LNCAP (cell line): ENCODE measurements around the gene ABCA13.

ENCODE experiments used
- CTCF ChIP-seq: fragments of 450-650 bp; IDR thresholded peaks from 2 replicates; pipeline ENCODE4 v1.5.1; 2017; ENCODE audit warnings: mild to moderate bottlenecking

Gene ABCA13

DNA sequence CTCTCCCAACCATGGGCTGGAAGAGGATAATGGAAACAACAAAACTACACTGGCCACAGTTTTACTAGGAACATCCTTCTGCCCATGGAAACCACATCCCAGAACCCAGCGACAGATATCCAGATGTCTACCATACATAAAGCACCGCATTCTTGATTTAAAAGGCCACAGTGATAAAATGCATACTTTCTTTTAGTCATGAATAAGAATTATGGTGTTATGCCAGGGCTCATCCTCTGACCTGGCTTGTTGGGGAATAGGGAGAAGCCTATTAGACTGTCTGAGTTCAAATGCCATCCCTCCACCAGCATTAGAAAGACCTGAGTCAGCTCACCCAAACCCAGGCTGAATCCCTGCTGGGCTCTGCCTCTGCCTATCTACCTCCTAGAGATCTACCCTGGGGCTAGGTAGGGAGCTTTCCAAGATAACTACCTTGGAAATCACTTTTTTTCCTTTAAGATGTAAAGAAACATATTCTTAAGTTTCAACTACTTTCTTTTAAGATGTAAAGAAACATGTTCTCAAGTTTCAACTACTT lies 5.2 kb downstream of the ABCA13 start:
- TF ChIP-seq CTCF: no peak

- no peak for TF ChIP-seq CTCF
These were observed 6.0 kb downstream of the ABCA13 start for GRCh38 chr7:48177271-48177670.

GRCh38 chr7:48179496-48180030 lies 8.3 kb downstream of the ABCA13 start:
- TF ChIP-seq CTCF: no peak

DNA sequence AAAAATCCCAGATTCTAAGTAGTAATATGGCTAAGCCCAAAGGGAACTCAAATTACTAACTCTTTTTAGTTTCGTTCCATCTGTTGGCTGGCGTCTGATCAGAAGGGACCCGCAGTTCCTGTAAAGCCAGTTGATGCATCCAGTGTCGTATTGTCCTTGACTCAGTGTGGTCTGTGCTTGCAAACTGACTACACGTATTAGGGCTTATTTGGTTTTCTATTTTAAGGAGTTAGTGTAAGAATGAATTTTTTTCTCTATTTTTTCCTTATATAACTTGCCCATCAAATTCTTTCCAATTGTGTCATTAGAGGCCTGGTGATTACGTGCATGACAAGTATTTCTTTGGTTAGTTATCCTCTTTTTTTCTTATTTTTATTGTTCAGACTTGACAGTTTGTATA lies 9.7 kb downstream of the ABCA13 start:
- no peak for TF ChIP-seq CTCF

DNA sequence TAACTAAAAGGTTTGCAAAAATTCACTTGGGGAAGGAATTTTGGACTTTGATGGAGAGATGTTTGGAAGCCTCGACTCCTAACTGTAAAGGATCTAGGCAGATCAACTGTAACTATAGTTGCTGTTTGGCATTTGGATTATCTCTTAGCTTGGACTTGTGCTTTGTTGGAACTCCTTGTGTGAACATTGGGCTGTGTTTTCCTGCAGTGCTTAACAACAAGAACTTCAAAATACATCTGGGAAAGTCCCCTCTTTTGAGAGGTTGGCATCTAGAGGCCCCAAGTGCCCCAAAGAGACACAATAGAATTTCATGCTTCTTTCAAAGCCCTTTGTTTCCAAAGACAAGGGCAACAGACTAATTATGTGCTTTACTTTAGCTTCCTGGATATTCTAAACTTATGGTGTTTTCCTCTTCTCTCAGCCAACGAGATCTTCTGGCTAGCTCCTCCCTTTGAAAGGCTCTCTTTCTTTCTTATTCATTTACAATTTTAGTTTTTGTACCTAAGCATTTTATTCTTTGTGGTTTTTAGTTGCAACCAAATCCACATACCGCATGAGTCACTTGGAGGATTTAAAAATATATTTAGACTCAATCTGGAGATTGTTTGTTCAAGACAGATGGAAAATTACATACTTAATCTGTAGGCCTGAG lies 11.6 kb downstream of the ABCA13 start:
- TF ChIP-seq CTCF: no peak

DNA sequence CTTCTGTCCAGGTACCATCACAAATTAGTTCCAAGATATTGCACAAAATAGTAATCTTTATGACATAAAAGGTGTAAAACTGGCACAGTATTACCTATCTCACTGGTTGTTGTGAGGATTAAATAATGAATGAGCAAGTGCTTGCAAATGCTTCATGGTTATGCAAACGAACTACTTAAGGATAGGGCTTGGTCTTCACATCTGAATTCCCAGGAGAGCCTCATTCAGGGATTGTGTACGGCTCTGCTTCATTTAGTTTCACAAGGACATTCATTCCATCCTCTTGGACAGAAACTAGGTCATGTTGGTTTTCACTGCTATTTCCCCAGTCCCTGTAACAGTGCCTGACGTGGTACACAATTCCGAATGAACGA lies 12.1 kb downstream of the ABCA13 start:
- TF ChIP-seq CTCF: no peak

- TF ChIP-seq CTCF: no peak
These were observed 12.7 kb downstream of the ABCA13 start for GRCh38 chr7:48183965-48184364.
